ENCODE measurements around the gene SYCE1. TPM values are rescaled to one million over a fixed set of nuclear protein-coding genes. Genes with fewer than 3 reads are reported as not detected.
"Not testable (repeated sequence)": the region's sequence is repeated elsewhere in the genome, so short reads cannot be mapped to it uniquely, and the experiment has no call there.

The SYCE1 gene
- total RNA-seq, 2 experiments from 2014 or later: not detected

DNA sequence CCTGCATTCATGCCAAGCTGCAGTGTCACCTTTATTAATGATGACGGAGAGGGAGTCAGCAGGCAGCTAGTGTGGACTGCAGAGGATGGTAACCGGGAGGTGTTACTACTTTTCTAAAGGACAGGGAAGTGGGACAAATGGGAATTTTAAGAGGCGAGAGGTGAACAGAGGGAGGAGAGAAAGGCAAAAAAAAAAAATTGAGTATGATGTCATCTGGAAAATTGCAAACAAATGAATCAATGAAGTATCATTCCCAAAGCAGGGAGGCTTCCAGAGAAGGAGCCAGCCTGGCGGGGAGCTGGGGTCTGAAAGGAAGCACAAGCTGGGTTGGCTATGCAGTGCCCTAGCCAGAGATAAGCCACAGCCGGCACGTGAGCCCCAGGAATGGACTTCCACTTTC, 48.3 kb upstream of the SYCE1 start:
- no peaks in the 10 kb centered on the region for H3K9me2 ChIP-seq (ENCODE audit: insufficient read depth, low read length)
- intact Hi-C loops (cut with micrococcal nuclease; ENCODE audit: unreplicated experiment): no loop called here

DNA sequence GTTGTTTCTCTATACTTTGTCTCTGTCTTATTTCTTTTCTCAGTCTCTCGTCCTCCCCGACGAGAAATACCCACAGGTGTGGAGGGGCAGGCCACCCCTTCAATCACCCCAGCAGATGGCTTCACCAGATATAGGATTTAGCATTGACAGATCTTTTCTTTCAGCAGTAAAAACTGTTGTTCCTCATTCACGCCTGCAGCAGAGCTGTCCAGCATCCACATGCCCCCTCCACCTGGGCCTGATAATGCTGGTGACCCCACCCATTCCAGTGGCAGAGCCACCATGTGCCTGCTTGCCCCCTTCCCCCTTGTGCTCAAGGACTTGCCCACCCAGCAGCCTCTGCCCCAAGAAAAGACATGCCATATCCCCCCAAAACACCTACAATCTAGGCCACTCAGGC, 45.7 kb upstream of the SYCE1 start:
- Histone ChIP-seq H3K27ac (ENCODE audit: low read depth, low read length, poor library complexity, severe bottlenecking) (no peak overlapping the region), H3K4me3 (ENCODE audit: low read depth, low read length, poor library complexity, severe bottlenecking) (no peak overlapping the region), H3K9me3 (ENCODE audit: low read length) (no peaks in the 10 kb centered on the region), H4K20me1 (ENCODE audit: insufficient read depth, low read length) (no peaks in the 10 kb centered on the region), H3K36me3 (ENCODE audit: insufficient read depth, low read length) (no peaks in the 10 kb centered on the region), H3K4me1 (ENCODE audit: insufficient read depth, low read length, poor library complexity, severe bottlenecking) (peaks cover 6% of the 10 kb centered on the region), H2AFZ (ENCODE audit: low read length) (no peak overlapping the region), H3K4me2 (ENCODE audit: low read length) (no peak overlapping the region), H3K9me2 (ENCODE audit: insufficient read depth, low read length) (no peaks in the 10 kb centered on the region), H3K79me2 (ENCODE audit: insufficient read depth, low read depth, low read length) (no peaks in the 10 kb centered on the region)
- DNase-seq (ENCODE audit: low spot score): no peak
- intact Hi-C loops (cut with micrococcal nuclease; ENCODE audit: unreplicated experiment): no loop called here
- POLR2A ChIA-PET: no interaction called here
- no TSS peak for BruUV-seq (replicated peaks)
- TF ChIP-seq EZH2phosphoT487 (IDR thresholded peaks at IDR 0.05; ENCODE audit: borderline replicate concordance, low read depth, low read length): no peak
- CTCF ChIA-PET (ENCODE audit: unreplicated experiment): no interaction called here

More for the DNA sequence above, 48.3 kb upstream of the SYCE1 start:
- ChIA-PET POLR2A (no interaction called here), CTCF (ENCODE audit: unreplicated experiment) (no interaction called here)
- no peaks in the 10 kb centered on the region for H3K79me2 ChIP-seq (ENCODE audit: insufficient read depth, low read depth, low read length)
- H2AFZ ChIP-seq (ENCODE audit: low read length): no peak overlapping the region
- DNase-seq (ENCODE audit: low spot score): no peak
- no peaks in the 10 kb centered on the region for H3K9me3 ChIP-seq (ENCODE audit: low read length)
- peaks cover 6% of the 10 kb centered on the region for H3K4me1 ChIP-seq (ENCODE audit: insufficient read depth, low read length, poor library complexity, severe bottlenecking)
- H4K20me1 ChIP-seq (ENCODE audit: insufficient read depth, low read length): no peaks in the 10 kb centered on the region
- BruUV-seq (replicated peaks): no TSS peak
- H3K36me3 ChIP-seq (ENCODE audit: insufficient read depth, low read length): no peaks in the 10 kb centered on the region
- TF ChIP-seq, protein P1, sequence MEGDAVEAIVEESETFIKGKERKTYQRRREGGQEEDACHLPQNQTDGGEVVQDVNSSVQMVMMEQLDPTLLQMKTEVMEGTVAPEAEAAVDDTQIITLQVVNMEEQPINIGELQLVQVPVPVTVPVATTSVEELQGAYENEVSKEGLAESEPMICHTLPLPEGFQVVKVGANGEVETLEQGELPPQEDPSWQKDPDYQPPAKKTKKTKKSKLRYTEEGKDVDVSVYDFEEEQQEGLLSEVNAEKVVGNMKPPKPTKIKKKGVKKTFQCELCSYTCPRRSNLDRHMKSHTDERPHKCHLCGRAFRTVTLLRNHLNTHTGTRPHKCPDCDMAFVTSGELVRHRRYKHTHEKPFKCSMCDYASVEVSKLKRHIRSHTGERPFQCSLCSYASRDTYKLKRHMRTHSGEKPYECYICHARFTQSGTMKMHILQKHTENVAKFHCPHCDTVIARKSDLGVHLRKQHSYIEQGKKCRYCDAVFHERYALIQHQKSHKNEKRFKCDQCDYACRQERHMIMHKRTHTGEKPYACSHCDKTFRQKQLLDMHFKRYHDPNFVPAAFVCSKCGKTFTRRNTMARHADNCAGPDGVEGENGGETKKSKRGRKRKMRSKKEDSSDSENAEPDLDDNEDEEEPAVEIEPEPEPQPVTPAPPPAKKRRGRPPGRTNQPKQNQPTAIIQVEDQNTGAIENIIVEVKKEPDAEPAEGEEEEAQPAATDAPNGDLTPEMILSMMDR (conservative IDR thresholded peaks at IDR 0.05; ENCODE audit: low read length): no peak
- no peak for TF ChIP-seq EZH2phosphoT487 (IDR thresholded peaks at IDR 0.05; ENCODE audit: borderline replicate concordance, low read depth, low read length)
- H3K4me3 ChIP-seq (ENCODE audit: low read depth, low read length, poor library complexity, severe bottlenecking): no peak overlapping the region
- no peak overlapping the region for H3K4me2 ChIP-seq (ENCODE audit: low read length)
- no peak overlapping the region for H3K27ac ChIP-seq (ENCODE audit: low read depth, low read length, poor library complexity, severe bottlenecking)

DNA sequence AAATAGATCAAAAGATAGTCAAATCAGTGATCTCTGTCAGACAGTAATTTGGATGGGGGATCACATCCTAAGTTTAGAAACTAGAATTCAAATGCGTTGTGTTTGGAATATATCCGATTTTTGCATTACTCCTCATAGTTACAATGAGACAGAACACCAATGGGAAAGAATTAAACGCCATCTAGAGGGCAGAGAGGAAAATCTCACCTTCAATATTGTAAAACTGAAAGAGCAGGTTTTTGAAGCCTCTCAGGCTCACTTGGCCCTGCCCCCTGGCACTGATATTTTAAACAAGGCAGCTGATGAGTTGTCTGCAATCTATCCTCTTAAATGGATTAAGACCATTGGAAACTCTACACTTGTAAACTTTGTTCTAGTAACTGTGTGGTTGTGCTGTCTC, 43.5 kb upstream of the SYCE1 start:
- no peak overlapping the region for H3K4me3 ChIP-seq (ENCODE audit: low read depth, low read length, poor library complexity, severe bottlenecking)
- no peak overlapping the region for H3K4me2 ChIP-seq (ENCODE audit: low read length)
- no peak overlapping the region for H2AFZ ChIP-seq (ENCODE audit: low read length)
- BruUV-seq (replicated peaks): no TSS peak
- CTCF ChIA-PET (ENCODE audit: unreplicated experiment): no interaction called here
- no peaks in the 10 kb centered on the region for H3K79me2 ChIP-seq (ENCODE audit: insufficient read depth, low read depth, low read length)
- intact Hi-C loops (cut with micrococcal nuclease; ENCODE audit: unreplicated experiment): loop anchor here (2.0 kb wide), 1 partner anchor 170 kb away; no protein-coding TSS in a partner anchor
- peaks cover 6% of the 10 kb centered on the region for H3K4me1 ChIP-seq (ENCODE audit: insufficient read depth, low read length, poor library complexity, severe bottlenecking)
- peak; percentile 53 for DNase-seq (ENCODE audit: low spot score)
- TF ChIP-seq EZH2phosphoT487 (IDR thresholded peaks at IDR 0.05; ENCODE audit: borderline replicate concordance, low read depth, low read length): no peak
- TF ChIP-seq, protein P1 (conservative IDR thresholded peaks at IDR 0.05; ENCODE audit: low read length): peak; percentile 84
- POLR2A ChIA-PET: no interaction called here
- no peak overlapping the region for H3K27ac ChIP-seq (ENCODE audit: low read depth, low read length, poor library complexity, severe bottlenecking)
- H3K9me2 ChIP-seq (ENCODE audit: insufficient read depth, low read length): no peaks in the 10 kb centered on the region
- H3K9me3 ChIP-seq (ENCODE audit: low read length): no peaks in the 10 kb centered on the region
- H4K20me1 ChIP-seq (ENCODE audit: insufficient read depth, low read length): no peaks in the 10 kb centered on the region
- no peaks in the 10 kb centered on the region for H3K36me3 ChIP-seq (ENCODE audit: insufficient read depth, low read length)

DNA sequence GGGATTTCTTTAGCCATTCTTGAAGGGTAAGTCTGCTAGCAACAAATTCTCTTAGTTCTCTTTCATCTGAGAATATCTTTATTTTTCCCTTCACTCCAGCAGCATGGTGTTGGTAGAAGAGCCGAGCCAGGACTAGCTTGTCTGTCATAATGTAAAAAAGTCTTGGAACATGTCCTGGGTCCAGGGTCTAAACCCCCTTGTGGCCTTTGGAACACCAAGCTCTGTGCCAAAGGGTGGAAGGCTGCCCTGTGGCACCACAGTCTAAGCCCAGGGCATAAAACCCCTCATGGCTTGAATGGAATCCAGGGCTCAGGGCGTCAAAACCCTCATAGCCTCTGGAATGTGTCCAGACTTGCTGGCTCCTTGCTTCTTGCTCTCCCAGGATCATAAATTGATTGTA, 38.1 kb upstream of the SYCE1 start:
- H3K4me3 ChIP-seq (ENCODE audit: low read depth, low read length, poor library complexity, severe bottlenecking); BruUV-seq (replicated peaks); CTCF ChIA-PET (ENCODE audit: unreplicated experiment); H3K27ac ChIP-seq (ENCODE audit: low read depth, low read length, poor library complexity, severe bottlenecking); DNase-seq (ENCODE audit: low spot score); H3K4me2 ChIP-seq (ENCODE audit: low read length); H3K4me1 ChIP-seq (ENCODE audit: insufficient read depth, low read length, poor library complexity, severe bottlenecking); H4K20me1 ChIP-seq (ENCODE audit: insufficient read depth, low read length); POLR2A ChIA-PET; intact Hi-C loops (cut with micrococcal nuclease; ENCODE audit: unreplicated experiment); H2AFZ ChIP-seq (ENCODE audit: low read length); H3K9me3 ChIP-seq (ENCODE audit: low read length); H3K9me2 ChIP-seq (ENCODE audit: insufficient read depth, low read length); H3K79me2 ChIP-seq (ENCODE audit: insufficient read depth, low read depth, low read length); H3K36me3 ChIP-seq (ENCODE audit: insufficient read depth, low read length): not testable (repeated sequence)
